Measurements from ENCODE around the gene MAG. TPM values are rescaled to one million over a fixed set of nuclear protein-coding genes. Genes with fewer than 3 reads are reported as not detected.
A peak's percentile ranks its signal among the peaks of the same experiment; 100 is the strongest.

Gene MAG
- total and polyA plus RNA-seq, 2 of the 13 experiments (the other 11 are each of a cell fraction or from before 2014, with no cell fraction given), result 0.20 to 1.3 TPM

GRCh38 chr19:35352448-35353304 lies 60.7 kb downstream of the MAG start (continued):
- no peak for TF ChIP-seq MTA1 (CRISPR knock-in tag; IDR thresholded peaks at IDR 0.05; ENCODE audit: borderline replicate concordance)
- TF ChIP-seq KIAA2018 (CRISPR knock-in tag; IDR thresholded peaks at IDR 0.05; ENCODE audit: borderline replicate concordance), result no peak
- TF ChIP-seq ARHGAP35 (CRISPR knock-in tag; IDR thresholded peaks at IDR 0.05; ENCODE audit: borderline replicate concordance), result no peak
- peak; percentile 54; the same call in 1 of the 2 replicates for TF ChIP-seq KDM2A (CRISPR knock-in tag; IDR thresholded peaks at IDR 0.05; ENCODE audit: borderline replicate concordance, low read depth)
- TF ChIP-seq MXD1 (CRISPR knock-in tag; IDR thresholded peaks at IDR 0.05), result no peak
- no peak for TF ChIP-seq MBD4 (IDR thresholded peaks at IDR 0.05; ENCODE audit: borderline replicate concordance, low read length)
- TF ChIP-seq EEA1 (CRISPR knock-in tag; IDR thresholded peaks at IDR 0.05; ENCODE audit: borderline replicate concordance), result no peak
- TF ChIP-seq ZNF3 (CRISPR knock-in tag; IDR thresholded peaks at IDR 0.05), result no peak
- TF ChIP-seq POLR2AphosphoS5 (IDR thresholded peaks at IDR 0.05; ENCODE audit: low read depth, low read length), result no peak
- peak; percentile 47; the same call in 1 of the 2 replicates for TF ChIP-seq IRF9 (CRISPR knock-in tag; IDR thresholded peaks at IDR 0.05; ENCODE audit: borderline replicate concordance)
- no peak for TF ChIP-seq ADNP (CRISPR knock-in tag; IDR thresholded peaks at IDR 0.05)
- no peak for TF ChIP-seq SOX6 (IDR thresholded peaks at IDR 0.05)
- TF ChIP-seq SOX6 (CRISPR knock-in tag; IDR thresholded peaks at IDR 0.05), result peak; percentile 27; the same call in 1 of the 2 replicates
- TF ChIP-seq LCORL (IDR thresholded peaks at IDR 0.05), result no peak
- peak; percentile 67; the same call in 1 of the 2 replicates for TF ChIP-seq LCORL (CRISPR knock-in tag; IDR thresholded peaks at IDR 0.05)
- TF ChIP-seq BCLAF1 (IDR thresholded peaks at IDR 0.05), result no peak
- TF ChIP-seq SALL2 (CRISPR knock-in tag; IDR thresholded peaks at IDR 0.05), result no peak
